Esophagus squamous epithelium (tissue), 4 donors: ENCODE data around the gene PPP1R37.

ENCODE experiments used
- CTCF ChIP-seq, 6 experiments: fragments of 450-650 bp in 4 of 6; fragments of 200-600 bp in 2 of 6; sonication (generic) in 2 of 6; IDR thresholded peaks; one replicate each; pipeline ENCODE4 v1.5.1; 2016 to 2019; ENCODE audit warnings: antibody characterized with exemption in 6 of 6, mild to moderate bottlenecking in 4 of 6, moderate library complexity in 4 of 6
- POLR2A ChIP-seq, 4 donors: fragments of 450-650 bp; IDR thresholded peaks; one replicate each; pipeline ENCODE4 v1.6.1; 2017; ENCODE audit warnings: antibody characterized with exemption in 4 of 4, mild to moderate bottlenecking in 4 of 4, moderate library complexity in 3 of 4

- TF ChIP-seq CTCF (IDR thresholded peaks at IDR 0.05) = no peak
- TF ChIP-seq POLR2A (IDR thresholded peaks at IDR 0.05) = no peak
These were observed 22.8 kb upstream of the PPP1R37 start for GRCh38 chr19:45070214-45070613.
